KMS-11 (cell line): Measurements from ENCODE around the gene CFAP410.
"Not testable (repeated sequence)": the region's sequence is repeated elsewhere in the genome, so short reads cannot be mapped to it uniquely, and the experiment has no call there.

ENCODE experiments used
- H2AFZ ChIP-seq: fragments of 200-600 bp; sonication (generic); 2 replicates; pipeline ENCODE4 v1.6.1; 2016; ENCODE audit warnings: antibody characterized with exemption, mixed run types, low read depth
- H3K27ac ChIP-seq: fragments of 200-600 bp; sonication (generic); 2 replicates; pipeline ENCODE4 v1.6.1; 2016; ENCODE audit warnings: mild to moderate bottlenecking, mixed run types
- H3K27me3 ChIP-seq: fragments of 200-600 bp; sonication (generic); 2 replicates; pipeline ENCODE4 v1.6.1; 2017; ENCODE audit warnings: mild to moderate bottlenecking, low read depth, mixed run types, moderate library complexity; ENCODE audit not compliant: insufficient read depth
- H3K36me3 ChIP-seq: fragments of 200-600 bp; sonication (generic); 2 replicates; pipeline ENCODE4 v1.6.1; 2017; ENCODE audit warnings: mild to moderate bottlenecking, mixed run types; ENCODE audit not compliant: insufficient read depth
- H3K4me1 ChIP-seq: fragments of 200-600 bp; sonication (generic); 2 replicates; pipeline ENCODE4 v1.6.1; 2016; ENCODE audit warnings: mild to moderate bottlenecking, low read depth, mixed run types; ENCODE audit not compliant: poor library complexity, severe bottlenecking
- H3K4me2 ChIP-seq: fragments of 200-600 bp; sonication (generic); 2 replicates; pipeline ENCODE4 v1.7.0; 2016; ENCODE audit warnings: mild to moderate bottlenecking, mixed run types
- H3K4me3 ChIP-seq: fragments of 200-600 bp; sonication (generic); IDR thresholded peaks from 2 replicates; pipeline ENCODE4 v1.6.1; 2017; ENCODE audit warnings: low read depth, low read length, mixed read lengths; ENCODE audit not compliant: insufficient read depth
- H3K79me2 ChIP-seq: fragments of 200-600 bp; sonication (generic); 2 replicates; pipeline ENCODE4 v1.6.1; 2016; ENCODE audit warnings: low read depth, mixed run types; ENCODE audit not compliant: insufficient read depth
- H3K9ac ChIP-seq: fragments of 200-600 bp; sonication (generic); 2 replicates; pipeline ENCODE4 v1.6.1; 2016; ENCODE audit warnings: mild to moderate bottlenecking, mixed run types
- H4K20me1 ChIP-seq: fragments of 200-600 bp; sonication (generic); 2 replicates; pipeline ENCODE4 v1.6.1; 2016; ENCODE audit warnings: mild to moderate bottlenecking, mixed run types; ENCODE audit not compliant: insufficient read depth
- TF ChIP-seq, protein P1 (sequence below): fragments of 200-600 bp; sonication (generic); conservative IDR thresholded peaks from 2 replicates; pipeline ENCODE4 v1.6.1; 2017; ENCODE audit warnings: low read depth, mild to moderate bottlenecking, antibody characterized with exemption, low read length, moderate library complexity, mixed read lengths

The CFAP410 gene

DNA sequence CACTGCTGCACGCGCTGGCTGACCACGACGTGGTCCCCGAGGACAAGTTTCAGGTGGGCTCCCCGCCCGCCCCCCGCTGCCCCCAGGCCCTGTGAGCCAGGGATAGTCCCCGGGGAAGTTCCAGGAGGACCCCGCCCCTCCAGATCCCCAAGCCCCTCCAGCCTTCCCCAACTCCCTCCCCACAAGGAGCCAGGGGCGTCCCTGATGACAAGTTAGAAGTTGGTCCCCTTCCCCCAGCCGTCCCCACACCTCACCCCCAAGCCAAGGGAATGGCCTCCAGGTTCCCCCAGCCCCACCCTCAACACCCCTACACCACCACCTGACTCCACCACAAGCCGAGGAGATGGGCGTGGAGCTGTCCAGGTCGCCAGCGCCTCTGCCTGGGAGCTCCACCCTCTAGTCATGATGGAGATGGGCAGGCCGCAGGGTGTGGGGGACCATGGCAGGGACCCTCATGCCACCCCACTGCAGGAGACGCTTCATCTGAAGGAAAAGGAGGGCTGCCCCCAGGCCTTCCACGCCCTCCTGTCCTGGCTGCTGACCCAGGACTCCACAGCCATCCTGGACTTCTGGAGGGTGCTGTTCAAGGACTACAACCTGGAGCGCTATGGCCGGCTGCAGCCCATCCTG is 53.0 kb downstream of the CFAP410 start:
- H3K9ac ChIP-seq, result no peak overlapping the region
- H3K4me3 ChIP-seq, result no peak overlapping the region
- no peaks in the 10 kb centered on the region for H4K20me1 ChIP-seq
- no peak overlapping the region for H3K27ac ChIP-seq
- H3K4me2 ChIP-seq, result no peak overlapping the region
- H3K27me3 ChIP-seq, result peaks cover 74% of the 10 kb centered on the region
- H2AFZ ChIP-seq, result no peak overlapping the region
- no peaks in the 10 kb centered on the region for H3K4me1 ChIP-seq
- H3K79me2 ChIP-seq, result no peaks in the 10 kb centered on the region
- TF ChIP-seq, protein P1, sequence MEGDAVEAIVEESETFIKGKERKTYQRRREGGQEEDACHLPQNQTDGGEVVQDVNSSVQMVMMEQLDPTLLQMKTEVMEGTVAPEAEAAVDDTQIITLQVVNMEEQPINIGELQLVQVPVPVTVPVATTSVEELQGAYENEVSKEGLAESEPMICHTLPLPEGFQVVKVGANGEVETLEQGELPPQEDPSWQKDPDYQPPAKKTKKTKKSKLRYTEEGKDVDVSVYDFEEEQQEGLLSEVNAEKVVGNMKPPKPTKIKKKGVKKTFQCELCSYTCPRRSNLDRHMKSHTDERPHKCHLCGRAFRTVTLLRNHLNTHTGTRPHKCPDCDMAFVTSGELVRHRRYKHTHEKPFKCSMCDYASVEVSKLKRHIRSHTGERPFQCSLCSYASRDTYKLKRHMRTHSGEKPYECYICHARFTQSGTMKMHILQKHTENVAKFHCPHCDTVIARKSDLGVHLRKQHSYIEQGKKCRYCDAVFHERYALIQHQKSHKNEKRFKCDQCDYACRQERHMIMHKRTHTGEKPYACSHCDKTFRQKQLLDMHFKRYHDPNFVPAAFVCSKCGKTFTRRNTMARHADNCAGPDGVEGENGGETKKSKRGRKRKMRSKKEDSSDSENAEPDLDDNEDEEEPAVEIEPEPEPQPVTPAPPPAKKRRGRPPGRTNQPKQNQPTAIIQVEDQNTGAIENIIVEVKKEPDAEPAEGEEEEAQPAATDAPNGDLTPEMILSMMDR, result no peak
- H3K36me3 ChIP-seq, result no peaks in the 10 kb centered on the region

DNA sequence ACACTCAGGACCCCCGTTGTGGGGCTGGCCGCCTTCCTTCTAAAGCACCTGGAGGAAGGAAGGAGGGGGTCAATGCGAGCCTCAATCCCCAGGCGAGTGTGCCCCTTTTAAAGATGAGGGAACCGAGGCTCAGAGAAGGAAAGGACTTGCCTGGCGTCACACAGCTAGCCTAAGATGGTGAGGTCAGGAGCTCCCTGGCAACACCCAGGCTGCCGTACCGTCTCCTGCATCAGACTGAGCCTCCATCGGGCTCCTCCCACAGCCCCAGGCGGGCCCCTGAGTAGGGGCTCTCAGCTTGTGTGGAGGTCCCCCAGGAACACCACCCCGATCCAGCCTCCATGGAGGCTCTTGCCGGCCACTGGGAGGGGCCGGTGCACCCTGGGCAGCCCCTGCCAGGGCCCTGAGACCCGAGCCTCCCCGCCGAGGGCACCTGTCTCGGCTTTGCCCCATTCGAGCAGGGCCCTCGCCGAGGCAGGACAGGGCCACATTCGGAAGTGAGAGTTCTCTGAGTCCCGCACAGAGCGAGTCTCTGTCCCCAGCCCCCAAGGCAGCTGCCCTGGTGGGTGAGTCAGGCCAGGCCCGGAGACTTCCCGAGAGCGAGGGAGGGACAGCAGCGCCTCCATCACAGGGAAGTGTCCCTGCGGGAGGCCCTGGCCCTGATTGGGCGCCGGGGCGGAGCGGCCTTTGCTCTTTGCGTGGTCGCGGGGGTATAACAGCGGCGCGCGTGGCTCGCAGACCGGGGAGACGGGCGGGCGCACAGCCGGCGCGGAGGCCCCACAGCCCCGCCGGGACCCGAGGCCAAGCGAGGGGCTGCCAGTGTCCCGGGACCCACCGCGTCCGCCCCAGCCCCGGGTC is 53.8 kb downstream of the CFAP410 start, which contains the start of gene AIRE:
TSS of gene AIRE (plus strand) at position 739 of the 855 bp plus-strand sequence. CDS start 131 bp downstream, outside the sequence.
- Histone ChIP-seq H3K4me1 (no peaks in the 10 kb centered on the region), H3K27ac (no peak within 1 kb of the TSS), H3K4me3 (no peak within 1 kb of the TSS), H2AFZ (no peak within 1 kb of the TSS), H3K36me3 (no peaks in the 10 kb centered on the region), H3K27me3 (peaks cover 67% of the 10 kb centered on the region), H3K79me2 (no peaks in the 10 kb centered on the region), H3K4me2 (no peak within 1 kb of the TSS), H4K20me1 (no peaks in the 10 kb centered on the region), H3K9ac (no peak within 1 kb of the TSS)
- TF ChIP-seq, protein P1, result no peak

DNA sequence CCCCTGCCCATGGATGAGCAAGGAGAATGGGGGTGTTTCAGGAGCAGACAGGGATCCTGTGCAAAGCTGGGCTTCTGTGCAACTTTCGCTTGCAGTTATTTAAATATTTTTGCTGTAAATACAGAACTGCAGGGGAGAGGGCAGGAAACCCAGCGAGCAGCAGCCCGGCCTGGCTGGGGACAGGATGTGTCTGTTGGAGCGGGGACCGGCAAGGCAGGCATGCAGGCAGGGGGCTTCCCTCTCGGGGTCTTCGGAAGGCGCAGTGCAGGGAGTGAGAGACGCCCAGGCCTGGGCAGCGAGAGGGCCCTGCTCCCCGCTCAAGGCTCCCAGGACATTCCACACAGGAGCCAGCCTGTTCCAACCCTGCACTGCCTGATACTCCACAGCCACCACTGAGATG is 55.2 kb downstream of the CFAP410 start:
- H3K4me3 ChIP-seq, result no peak overlapping the region
- no peaks in the 10 kb centered on the region for H3K4me1 ChIP-seq
- H3K36me3 ChIP-seq, result no peaks in the 10 kb centered on the region
- H4K20me1 ChIP-seq, result no peaks in the 10 kb centered on the region
- TF ChIP-seq, protein P1, result no peak
- H3K27me3 ChIP-seq, result peaks cover 53% of the 10 kb centered on the region
- no peak overlapping the region for H3K4me2 ChIP-seq
- no peak overlapping the region for H3K27ac ChIP-seq
- no peaks in the 10 kb centered on the region for H3K79me2 ChIP-seq
- H3K9ac ChIP-seq, result no peak overlapping the region
- H2AFZ ChIP-seq, result no peak overlapping the region

DNA sequence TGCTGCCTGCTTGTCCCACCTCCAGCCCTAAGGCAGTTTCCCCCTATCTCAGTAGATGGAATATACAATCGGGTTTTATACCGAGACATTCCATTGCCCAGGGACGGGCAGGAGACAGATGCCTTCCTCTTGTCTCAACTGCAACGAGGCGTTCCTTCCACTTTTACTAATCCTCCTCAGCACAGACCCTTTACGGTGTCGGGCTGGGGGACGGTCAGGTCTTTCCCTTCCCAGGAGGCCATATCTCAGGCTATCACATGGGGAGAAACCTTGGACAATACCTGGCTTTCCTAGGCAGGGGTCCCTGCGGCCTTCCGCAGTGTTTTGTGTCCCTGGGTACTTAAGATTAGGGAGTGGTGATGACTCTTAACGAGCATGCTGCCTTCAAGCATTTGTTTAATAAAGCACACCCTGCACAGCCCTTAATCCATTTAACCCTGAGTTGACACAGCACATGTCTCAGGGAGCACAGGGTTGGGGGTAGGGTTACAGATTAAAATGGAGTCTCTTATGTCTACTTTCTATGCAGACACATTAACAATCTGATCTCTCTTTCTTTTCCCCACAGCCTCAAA is 55.9 kb downstream of the CFAP410 start:
- not testable (repeated sequence) for H3K4me2 ChIP-seq, H2AFZ ChIP-seq, H3K9ac ChIP-seq, H3K79me2 ChIP-seq, H4K20me1 ChIP-seq, H3K36me3 ChIP-seq, H3K4me3 ChIP-seq, H3K4me1 ChIP-seq, H3K27ac ChIP-seq
- H3K27me3 ChIP-seq, result peaks cover 47% of the 10 kb centered on the region
